HepG2 (cell line): ENCODE results near the gene MRPL14. TPM values are rescaled to one million over a fixed set of nuclear protein-coding genes. Genes with fewer than 3 reads are reported as not detected.

Experiments used
- ATAC-seq: fragments of 200-7000 bp; cut with Tn5 transposase; 3 replicates; pipeline ENCODE4 v1.9.1; 2020; ENCODE audit warnings: mild to moderate bottlenecking, moderate library complexity
- BruUV-seq: library from RNA; stranded (reverse); fragments of 400-500 nt; replicated peaks from 2 replicates; lab custom pipeline; 2021; lab: Mats Ljungman, UMichigan
- CTCF ChIA-PET: fragments of 300-600 bp; formaldehyde crosslinking; extraction: SDS; loops from one replicate; lab custom pipeline; 2021; ENCODE audit warnings: low total read pairs, inconsistent platforms, low intra/inter-chr PET ratio; lab: Yijun Ruan, JAX
- POLR2A ChIA-PET: fragments of 350-600 bp; sonication (Branson Sonifier 250); formaldehyde crosslinking; loops from one replicate; lab custom pipeline; 2020; ENCODE audit warnings: antibody characterized with exemption, inconsistent platforms; lab: Yijun Ruan, JAX
- DNase-seq: peaks from one replicate; pipeline ENCODE4 v3.0.0-alpha.2; 2015; ENCODE audit warnings: low spot score
- FAIRE-seq: peaks from 3 replicates; lab custom pipeline; 2011; peaks lifted over from hg19 to GRCh38; lab: Jason Lieb, UNC
- H2AFZ ChIP-seq: one replicate; pipeline ENCODE4 v1.6.1; 2011; ENCODE audit warnings: low read length, inconsistent platforms
- H3K27ac ChIP-seq: fragments of 300-600 bp; 3 replicates; pipeline ENCODE4 v1.8.0; 2011; ENCODE audit warnings: mixed run types, mild to moderate bottlenecking, mixed read lengths, low read length, inconsistent platforms; ENCODE audit not compliant: insufficient read depth; ENCODE audit errors: extremely low read length
- H3K27me3 ChIP-seq, 2 experiments: fragments of 200-600 bp in 1 of 2; 2 replicates in 1 of 2; 3 replicates in 1 of 2; pipeline versions ENCODE4 v1.6.0 to v1.8.0; 2011; ENCODE audit warnings: low read length in 2 of 2, mild to moderate bottlenecking in 2 of 2, moderate library complexity in 2 of 2, inconsistent platforms in 1 of 2; ENCODE audit not compliant: insufficient read depth in 2 of 2, control insufficient read depth in 1 of 2
- H3K36me3 ChIP-seq, 2 experiments: fragments of 200-600 bp in 1 of 2; replicated peaks in 1 of 2; 2 replicates in 1 of 2; 3 replicates in 1 of 2; pipeline versions ENCODE4 v1.5.1 to v1.8.0; 2011; ENCODE audit warnings: low read length in 2 of 2, inconsistent platforms in 1 of 2; ENCODE audit not compliant: insufficient read depth in 2 of 2, control insufficient read depth in 1 of 2
- H3K4me1 ChIP-seq: 2 replicates; pipeline ENCODE4 v1.5.1; 2012; ENCODE audit warnings: low read length, inconsistent platforms; ENCODE audit not compliant: insufficient read depth
- H3K4me2 ChIP-seq: 2 replicates; pipeline ENCODE4 v1.6.0; 2011; ENCODE audit warnings: low read depth, low read length, inconsistent platforms
- H3K4me3 ChIP-seq, 3 experiments: fragments of 200-600 bp in 1 of 3; sonication (generic), shearing (Covaris generic) in 1 of 3; replicated peaks in 1 of 3; 2 replicates each; pipeline ENCODE4 v1.5.1; 2011 to 2016; ENCODE audit warnings: low read length in 3 of 3, inconsistent platforms in 2 of 3, low read depth in 2 of 3, mild to moderate bottlenecking in 2 of 3, control low read depth in 1 of 3, mixed read lengths in 1 of 3; ENCODE audit not compliant: insufficient read depth in 1 of 3
- H3K79me2 ChIP-seq: one replicate; pipeline ENCODE4 v1.6.1; 2011; ENCODE audit warnings: low read length, inconsistent platforms; ENCODE audit not compliant: insufficient read depth
- H3K9ac ChIP-seq: 2 replicates; pipeline ENCODE4 v1.6.0; 2011; ENCODE audit warnings: mild to moderate bottlenecking, low read depth, low read length, inconsistent platforms; ENCODE audit not compliant: insufficient read depth
- H3K9me3 ChIP-seq: 2 replicates; pipeline ENCODE4 v1.5.1; 2012; ENCODE audit warnings: mild to moderate bottlenecking, low read length
- H4K20me1 ChIP-seq: 2 replicates; pipeline ENCODE4 v1.6.0; 2011; ENCODE audit warnings: inconsistent platforms, mild to moderate bottlenecking, low read length, moderate library complexity; ENCODE audit not compliant: insufficient read depth
- BORCS8-MEF2B ChIP-seq: sonication (generic); formaldehyde crosslinking; IDR thresholded peaks from 2 replicates; pipeline ENCODE4 v1.8.0; 2022; ENCODE audit warnings: mild to moderate bottlenecking, missing genetic modification reagents
- GZF1 ChIP-seq: sonication (generic); formaldehyde crosslinking; IDR thresholded peaks from 2 replicates; pipeline ENCODE4 v1.5.1; 2020; ENCODE audit warnings: mild to moderate bottlenecking, missing genetic modification reagents
- MEIS2 ChIP-seq: sonication (generic); formaldehyde crosslinking; IDR thresholded peaks from 2 replicates; pipeline ENCODE4 v1.9.0; 2021; ENCODE audit warnings: mild to moderate bottlenecking, missing genetic modification reagents
- MIER3 ChIP-seq: IDR thresholded peaks from 2 replicates; pipeline ENCODE4 v1.6.1; 2016; ENCODE audit warnings: missing compliant biosample characterization, borderline replicate concordance
- POLR2A ChIP-seq, 2 experiments: IDR thresholded peaks; 2 replicates each; pipeline ENCODE4 v1.6.1; 2011; ENCODE audit warnings: low read depth in 2 of 2, low read length in 2 of 2, mild to moderate bottlenecking in 1 of 2, moderate library complexity in 1 of 2; ENCODE audit not compliant: insufficient read depth in 1 of 2
- RBM22 ChIP-seq: fragments of 200-400 bp; formaldehyde crosslinking; optimal IDR thresholded peaks from 2 replicates; pipeline ENCODE3; 2017; ENCODE audit warnings: mild to moderate bottlenecking, low read length, moderate library complexity
- SP4 ChIP-seq: sonication (generic); formaldehyde crosslinking; IDR thresholded peaks from 2 replicates; pipeline ENCODE4 v1.8.1; 2023; ENCODE audit warnings: mild to moderate bottlenecking, missing genetic modification reagents
- TOE1 ChIP-seq: sonication (generic); formaldehyde crosslinking; IDR thresholded peaks from 2 replicates; pipeline ENCODE4 v1.4.0; 2020; ENCODE audit warnings: mild to moderate bottlenecking, missing genetic modification reagents
- ZC3H13 ChIP-seq: sonication (generic); formaldehyde crosslinking; IDR thresholded peaks from 2 replicates; pipeline ENCODE4 v1.8.1; 2023; ENCODE audit warnings: mild to moderate bottlenecking, missing genetic modification reagents, moderate library complexity
- ZNF333 ChIP-seq: sonication (generic); formaldehyde crosslinking; IDR thresholded peaks from 2 replicates; pipeline ENCODE4 v1.4.0; 2020; ENCODE audit warnings: mild to moderate bottlenecking, missing genetic modification reagents, borderline replicate concordance
- ZNF572 ChIP-seq: sonication (generic); formaldehyde crosslinking; IDR thresholded peaks from 2 replicates; pipeline ENCODE4 v1.5.1; 2020; ENCODE audit warnings: mild to moderate bottlenecking, missing genetic modification reagents
- ZNF780A ChIP-seq: sonication (generic); formaldehyde crosslinking; IDR thresholded peaks from 2 replicates; pipeline ENCODE4 v1.8.0; 2022; ENCODE audit warnings: mild to moderate bottlenecking, missing genetic modification reagents, moderate library complexity
- WGBS: methylation state at CpG from one replicate; pipeline ENCODE4 v1.1.6; 2017; ENCODE audit warnings: low lambda C conversion rate; 5-methylcytosine and 5-hydroxymethylcytosine counted together
- in situ Hi-C: cut with HindIII; loops from 2 replicates; pipeline ENCODE4 v1.10.0; 2017; ENCODE audit warnings: low pct_unique_long_range_greater_than_20kb; ENCODE audit not compliant: extremely low pct_ligation_motif_present
- intact Hi-C: fragments of 100-400 bp; cut with micrococcal nuclease; formaldehyde crosslinking; loops from one replicate; pipeline ENCODE4 v1.10.0; 2022; ENCODE audit not compliant: unreplicated experiment
- polyA plus RNA-seq, 8 experiments: library from polyadenylated mRNA; depleted of rRNA in 3 of 8; stranded (reverse) in 7 of 8; unstranded in 1 of 8; fragments of >200 nt; fragmentation: Illumina TruSeq in 4 of 8; extraction: Trizol in 4 of 8; gene quantifications; 2 replicates each; pipeline versions ENCODE4 v1.2.1 to v1.2.3, GENCODE V29; 2011 to 2016; ENCODE audit warnings: low read depth in 4 of 8, missing spikeins in 1 of 8, mixed read lengths in 1 of 8; ENCODE audit not compliant: insufficient read depth in 1 of 8
- total RNA-seq, 5 experiments: library from RNA; depleted of rRNA; stranded (reverse); fragments of >200 nt; fragmentation: Illumina TruSeq; extraction: Trizol; gene quantifications; 2 replicates each; pipeline ENCODE4 v1.2.3, GENCODE V29; 2016; ENCODE audit warnings: low read depth in 1 of 5
- TF ChIP-seq, protein P1 (sequence below), 2 experiments: fragments of 450-650 bp in 1 of 2; sonication (generic) in 1 of 2; formaldehyde crosslinking; IDR thresholded peaks; 2 replicates each; pipeline versions ENCODE4 v1.5.0 to v1.8.0; 2020 to 2022; ENCODE audit warnings: mild to moderate bottlenecking in 1 of 2, missing genetic modification reagents in 1 of 2

The MRPL14 gene
- total and polyA plus RNA-seq, 2 of the 13 experiments (the other 11 are each of a cell fraction or from before 2014, with no cell fraction given), result 157 to 178 TPM

- BruUV-seq, result TSS peak; percentile 29
- intact Hi-C loops, result loop anchor here (5.0 kb wide), 1 partner anchor 126 kb away; no protein-coding TSS in a partner anchor
- ChIA-PET POLR2A (interaction anchor here (1.4 to 2.5 kb wide), 9 partner anchors 10 to 481 kb away, joined by 3 to 27 read pairs (median 16); partner anchors contain the start of genes GTPBP2, HSP90AB1, MRPL14 and SLC35B2), CTCF (no interaction called here)
- Histone ChIP-seq H3K9ac (no peak overlapping the region), H3K79me2 (peaks cover 38% of the 10 kb centered on the region), H3K4me2 (no peak overlapping the region), H3K4me1 (peaks cover 74% of the 10 kb centered on the region), H3K27me3 (no peaks in the 10 kb centered on the region), H3K27ac (peak overlapping the region; percentile 63), H4K20me1 (peaks cover 6% of the 10 kb centered on the region; the same call in 1 of the 2 replicates), H3K9me3 (no peaks in the 10 kb centered on the region), H2AFZ (no peak overlapping the region), H3K4me3 (no peak overlapping the region), H3K36me3 (peaks cover 34 to 77% of the 10 kb centered on the region in 2 experiments)
- no peak for DNase-seq
- ATAC-seq, result no peak
- in situ Hi-C loops, result no loop called here
- FAIRE-seq, result no peak
- TF ChIP-seq GZF1 (CRISPR knock-in tag), result 0 out of 2 replicates have a peak, but pooled peaks have one; percentile 13
- TF ChIP-seq TOE1 (CRISPR knock-in tag), result no peak
- peak; percentile 67; the same call in 1 of the 2 replicates for TF ChIP-seq ZC3H13
- TF ChIP-seq SP4 (CRISPR knock-in tag), result 0 out of 2 replicates have a peak, but pooled peaks have one; percentile 9
- peak; percentile 70 for TF ChIP-seq RBM22
- no peak for TF ChIP-seq MEIS2
- TF ChIP-seq ZNF572 (CRISPR knock-in tag), result no peak
- TF ChIP-seq, protein P1, sequence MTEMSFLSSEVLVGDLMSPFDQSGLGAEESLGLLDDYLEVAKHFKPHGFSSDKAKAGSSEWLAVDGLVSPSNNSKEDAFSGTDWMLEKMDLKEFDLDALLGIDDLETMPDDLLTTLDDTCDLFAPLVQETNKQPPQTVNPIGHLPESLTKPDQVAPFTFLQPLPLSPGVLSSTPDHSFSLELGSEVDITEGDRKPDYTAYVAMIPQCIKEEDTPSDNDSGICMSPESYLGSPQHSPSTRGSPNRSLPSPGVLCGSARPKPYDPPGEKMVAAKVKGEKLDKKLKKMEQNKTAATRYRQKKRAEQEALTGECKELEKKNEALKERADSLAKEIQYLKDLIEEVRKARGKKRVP (CRISPR knock-in tag; IDR thresholded peaks at IDR 0.05), result 0 out of 4 replicates have a peak, but pooled peaks of 1 of the 2 experiments have one; percentile 20
- no peak for TF ChIP-seq MIER3 (CRISPR knock-in tag)
- TF ChIP-seq ZNF333 (CRISPR knock-in tag), result no peak
- 0 out of 4 replicates have a peak, but pooled peaks of 1 of the 2 experiments have one; percentile 4 for TF ChIP-seq POLR2A (IDR thresholded peaks at IDR 0.05; ENCODE audit: insufficient read depth in 1 of 2, low read depth in 2 of 2, low read length in 2 of 2)
- 0 out of 2 replicates have a peak, but pooled peaks have one; percentile 38 for TF ChIP-seq BORCS8-MEF2B (CRISPR knock-in tag)
- TF ChIP-seq ZNF780A (CRISPR knock-in tag), result no peak
- WGBS, result 98% methylated on average over 3 of the region's 3 CpGs
These were observed 16.3 kb downstream of the MRPL14 start for GRCh38 chr6:44110966-44111365.
